ENCODE measurements around the gene PTPRD.
"Not testable (repeated sequence)": the region's sequence is repeated elsewhere in the genome, so short reads cannot be mapped to it uniquely, and the experiment has no call there.

Gene PTPRD

GRCh38 chr9:9099646-9100045 lies 1513.2 kb downstream of the PTPRD start:
- no peak for DNase-seq

DNA sequence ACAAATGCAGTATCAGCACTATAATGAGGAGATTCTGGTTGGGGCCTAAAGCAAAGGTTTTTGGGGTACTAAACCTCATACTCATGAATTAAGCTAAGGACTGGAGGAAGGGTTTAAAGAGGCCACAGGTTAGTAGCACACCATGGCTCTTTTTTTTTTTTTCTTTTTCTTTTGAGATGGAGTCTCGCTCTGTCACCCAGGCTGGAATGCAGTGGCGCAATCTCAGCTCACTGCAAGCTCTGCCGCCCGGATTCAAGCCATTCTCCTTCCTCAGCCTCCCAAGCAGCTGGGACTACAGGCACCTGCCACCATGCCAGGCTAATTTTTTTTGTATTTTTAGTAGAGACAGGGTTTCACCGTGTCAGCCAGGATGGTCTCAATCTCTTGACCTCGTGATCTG lies 1515.5 kb downstream of the PTPRD start:
- DNase-seq = not testable (repeated sequence)

- DNase-seq = no peak
Measured at GRCh38 chr9:9091387-9091786, 1521.4 kb downstream of the PTPRD start.

DNA sequence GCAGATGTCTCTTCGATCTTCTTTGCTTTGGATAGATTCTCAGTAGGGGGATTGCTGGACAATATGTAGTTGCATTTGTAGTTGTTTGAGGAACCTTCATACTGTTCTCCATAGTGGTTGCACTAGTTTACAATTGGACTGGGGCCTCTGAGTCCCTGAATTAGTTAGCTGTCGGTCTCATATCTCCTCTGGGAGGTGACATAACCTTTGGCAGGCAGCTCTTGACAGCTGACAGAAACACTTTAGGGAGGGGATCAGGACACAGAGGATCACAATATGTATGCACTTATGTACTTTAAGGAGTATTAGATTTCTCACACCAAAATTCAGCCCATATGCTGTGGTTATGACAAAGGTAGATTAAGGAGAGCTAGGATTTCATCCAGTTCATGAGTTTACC lies 1533.3 kb downstream of the PTPRD start:
- no peak for DNase-seq

GRCh38 chr9:9078301-9078700 lies 1534.5 kb downstream of the PTPRD start:
- DNase-seq = no peak

DNA sequence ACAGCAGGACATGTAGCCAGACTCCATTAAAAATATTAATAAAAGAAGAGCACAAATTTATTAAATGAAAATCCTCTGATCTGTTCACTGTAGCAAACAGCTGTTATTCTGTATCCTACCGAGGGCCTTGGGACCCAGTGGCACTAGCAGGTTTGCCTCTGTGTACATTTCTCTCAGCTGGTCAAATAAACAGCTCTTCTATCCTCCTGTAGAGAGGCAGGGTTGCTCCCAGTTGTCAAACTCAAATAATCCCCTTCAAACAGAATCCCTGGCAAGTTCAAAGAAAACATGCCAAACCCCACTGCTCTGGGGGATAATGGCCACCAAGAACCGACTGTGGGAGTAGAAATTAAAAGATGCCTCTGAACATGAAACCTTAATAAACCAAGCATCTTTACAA lies 1551.2 kb downstream of the PTPRD start:
- peak; percentile 43 for DNase-seq

- peak; percentile 40 for DNase-seq
Measured at GRCh38 chr9:9054354-9054992, 1558.3 kb downstream of the PTPRD start.

DNA sequence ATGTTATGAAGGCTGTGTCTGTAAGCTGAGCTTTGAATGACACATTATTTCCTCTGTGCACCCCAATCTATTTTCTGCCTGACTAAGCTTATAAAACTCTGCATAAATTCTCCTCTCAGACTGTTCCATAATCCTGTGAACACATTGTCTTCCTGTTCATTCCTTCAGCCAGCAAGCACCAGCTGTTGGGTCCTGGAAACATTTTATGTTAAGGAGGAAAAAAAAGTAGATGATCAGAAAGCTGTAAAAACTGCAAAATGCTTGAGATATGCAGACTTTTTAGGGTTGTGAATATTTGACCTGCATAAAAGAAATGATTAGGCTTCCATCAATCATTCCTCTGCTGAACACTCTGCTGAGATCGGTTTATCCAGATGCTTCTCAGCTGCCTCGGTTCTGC lies 1567.2 kb downstream of the PTPRD start:
- no peak for DNase-seq

GRCh38 chr9:9045072-9045471 lies 1567.7 kb downstream of the PTPRD start:
- no peak for DNase-seq

DNA sequence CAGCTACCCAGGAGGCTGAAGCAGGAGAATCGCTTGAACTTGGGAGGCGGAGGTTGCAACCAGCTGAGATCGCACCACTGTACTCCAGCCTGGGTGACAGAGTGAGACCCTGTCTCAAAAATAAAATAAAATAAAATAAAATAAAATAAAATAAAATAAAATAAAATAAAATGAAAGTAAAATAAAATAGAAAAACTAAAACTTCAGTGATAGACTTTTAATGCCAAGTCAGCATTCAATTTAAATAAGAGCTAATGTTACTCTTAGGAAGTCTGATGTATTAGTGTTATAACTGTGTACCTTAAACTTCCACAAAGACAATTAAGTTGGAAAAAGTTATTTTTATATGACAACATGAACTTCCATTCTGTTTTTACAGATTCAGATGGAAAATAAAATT lies 1569.0 kb downstream of the PTPRD start:
- not testable (repeated sequence) for DNase-seq

- DNase-seq = no peak
Measured at GRCh38 chr9:9041756-9042155, 1571.0 kb downstream of the PTPRD start.

GRCh38 chr9:9033022-9033421 lies 1579.8 kb downstream of the PTPRD start:
- no peak for DNase-seq

DNA sequence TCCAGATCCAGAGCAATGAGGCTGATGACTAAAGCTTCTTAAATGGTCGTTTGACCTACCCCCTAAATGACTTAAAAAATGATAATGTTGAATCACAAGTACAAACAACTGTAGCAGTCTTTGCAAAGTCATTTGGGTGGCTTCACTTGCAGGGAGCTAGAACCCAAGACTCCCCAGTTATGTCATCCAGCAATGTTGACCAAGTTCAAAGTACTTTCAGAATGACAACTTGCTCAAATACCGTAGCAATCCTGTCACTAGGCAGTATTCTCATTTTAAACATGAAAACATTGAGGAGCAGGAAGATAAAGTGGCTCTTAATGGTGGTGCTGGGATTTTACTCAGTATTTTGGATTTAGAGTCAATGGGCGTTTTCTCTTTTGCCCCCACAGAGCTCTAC lies 1596.2 kb downstream of the PTPRD start:
- no peak for DNase-seq

DNA sequence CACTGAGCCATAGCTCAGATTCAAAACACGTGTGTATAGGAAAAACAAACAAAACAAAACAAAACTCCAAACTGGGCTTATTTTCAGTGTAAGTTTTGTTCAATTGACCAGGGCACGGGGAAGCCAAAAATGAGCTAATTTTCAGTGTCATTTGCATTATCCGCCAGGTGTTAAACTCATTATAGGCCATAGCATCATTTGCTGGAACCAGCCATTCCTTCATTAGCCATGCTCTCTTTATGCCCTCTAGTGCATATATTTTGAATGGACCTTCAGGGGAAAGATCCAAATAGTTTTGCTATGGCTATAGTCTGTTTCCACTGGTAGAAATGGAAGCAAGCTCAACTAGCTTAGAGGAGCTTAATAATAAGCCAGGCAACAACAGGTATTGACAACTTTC lies 1608.0 kb downstream of the PTPRD start:
- no peak for DNase-seq

GRCh38 chr9:9002826-9003583 lies 1609.8 kb downstream of the PTPRD start:
- DNase-seq = no peak

DNA sequence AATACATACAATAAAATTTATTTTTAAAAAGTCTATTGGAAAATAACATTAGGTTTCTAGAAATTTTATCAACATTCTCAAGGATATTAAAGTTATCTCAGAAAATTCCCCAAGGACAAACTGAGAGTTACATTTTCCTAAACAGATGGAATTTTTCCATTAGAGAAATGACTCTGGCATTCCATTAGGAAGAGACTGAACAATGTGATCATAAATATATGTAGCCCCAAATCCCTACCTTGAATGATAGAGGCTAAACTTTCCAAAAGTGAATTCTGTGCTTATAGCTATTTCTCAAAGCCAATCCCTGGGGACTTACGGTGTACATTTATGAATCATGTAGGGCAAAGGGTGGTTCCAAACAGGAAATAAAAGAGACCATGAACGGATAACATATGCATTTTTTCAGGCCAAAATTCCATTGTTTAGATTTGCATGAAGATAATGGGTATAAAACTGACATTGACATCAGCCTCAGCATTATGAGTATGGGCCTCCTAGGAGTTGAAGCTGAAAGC lies 1632.2 kb downstream of the PTPRD start:
- no peak for DNase-seq

DNA sequence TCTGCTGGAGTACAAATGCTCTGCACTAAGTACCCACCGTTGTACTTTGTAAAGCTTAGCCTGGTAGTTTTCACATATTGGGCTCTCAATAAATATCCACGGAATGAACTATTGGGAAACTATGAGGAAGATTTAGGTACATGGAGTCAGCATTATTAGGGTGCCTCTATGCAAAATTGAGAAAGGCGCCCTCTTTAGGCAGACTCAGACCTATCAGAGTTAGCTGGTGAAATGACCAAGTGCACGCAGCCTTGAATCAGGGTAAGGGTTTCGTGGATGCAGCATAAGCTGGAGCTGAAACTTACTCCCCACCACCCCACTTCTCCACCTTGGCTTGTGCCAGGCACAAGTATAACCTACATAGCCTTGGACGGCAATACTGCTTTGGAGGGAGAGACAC lies 1634.5 kb downstream of the PTPRD start:
- no peak for DNase-seq

- not testable (repeated sequence) for DNase-seq
Measured at GRCh38 chr9:8968350-8968749, 1644.5 kb downstream of the PTPRD start.

DNA sequence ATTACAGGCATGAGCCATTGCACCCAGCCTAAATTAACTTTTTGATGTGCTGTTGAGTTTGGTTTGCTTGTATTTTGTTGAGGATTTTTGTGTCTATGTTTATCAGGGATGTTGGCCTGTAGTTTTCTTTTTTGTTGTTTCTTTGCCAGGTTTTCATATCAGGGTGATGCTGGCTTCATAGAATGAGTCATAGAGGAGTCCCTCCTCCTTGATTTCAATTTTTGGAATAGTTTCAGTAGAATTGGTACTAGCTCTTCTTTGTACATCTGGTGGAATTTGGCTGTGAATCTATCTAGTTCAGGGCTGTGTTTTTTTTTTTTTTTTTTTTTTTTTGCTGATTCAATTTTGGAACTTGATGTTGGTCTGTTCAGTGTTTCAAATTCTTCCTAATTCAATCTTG lies 1648.9 kb downstream of the PTPRD start:
- DNase-seq = no peak

DNA sequence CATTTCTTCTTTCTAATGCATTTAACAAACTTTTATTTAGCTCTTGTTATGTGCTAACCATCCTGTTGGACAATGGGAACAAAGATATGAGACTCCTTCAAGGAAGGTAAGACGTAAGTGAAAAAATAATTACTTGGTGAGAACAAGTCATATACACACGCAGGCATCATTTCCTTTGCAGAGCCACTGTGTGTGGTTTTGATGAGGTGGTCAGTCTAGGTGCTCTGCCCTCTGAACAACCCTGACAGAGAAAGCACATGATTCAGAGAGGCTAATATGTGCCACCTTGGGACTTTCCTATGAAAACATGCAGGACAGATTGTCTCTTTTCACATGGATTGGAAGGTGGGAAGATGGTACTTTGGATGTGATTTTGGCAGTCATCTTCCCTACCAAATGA lies 1650.7 kb downstream of the PTPRD start:
- DNase-seq = no peak

- DNase-seq = no peak
Measured at GRCh38 chr9:8961186-8961851, 1651.5 kb downstream of the PTPRD start.

GRCh38 chr9:8960254-8960653 lies 1652.5 kb downstream of the PTPRD start:
- no peak for DNase-seq

GRCh38 chr9:8958358-8958757 lies 1654.4 kb downstream of the PTPRD start:
- no peak for DNase-seq

DNA sequence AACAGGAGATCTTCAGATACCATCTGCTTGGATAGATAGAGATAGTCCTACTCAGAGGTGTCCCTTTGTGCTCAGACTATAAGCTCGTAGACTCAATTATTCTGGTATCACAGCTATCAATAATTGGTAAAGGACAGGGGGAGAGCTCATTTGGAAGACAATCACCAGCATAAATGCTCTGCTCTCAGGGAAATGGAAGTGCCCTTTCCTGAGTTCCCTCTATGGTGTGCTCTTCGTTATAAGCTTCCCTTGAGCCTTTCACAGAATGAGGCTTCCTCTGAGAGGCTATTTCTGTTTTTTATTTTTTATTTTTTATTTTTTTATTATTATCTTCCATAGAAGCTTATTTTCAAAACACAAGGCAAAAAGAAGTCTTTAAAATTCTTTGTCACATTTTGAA lies 1657.5 kb downstream of the PTPRD start:
- DNase-seq = no peak

All from NCI-H2029 (cell line).